Hepatocyte (in vitro differentiated cells): ENCODE results near the gene FCHSD2.
"Not testable (repeated sequence)": the region's sequence is repeated elsewhere in the genome, so short reads cannot be mapped to it uniquely, and the experiment has no call there.

Experiments used
- CTCF ChIP-seq: fragments of 200-600 bp; sonication (generic); IDR thresholded peaks from 2 replicates; pipeline ENCODE4 v1.5.1; 2016; ENCODE audit warnings: antibody characterized with exemption, mild to moderate bottlenecking; ENCODE audit not compliant: poor library complexity
- EZH2 ChIP-seq: fragments of 200-600 bp; sonication (generic); IDR thresholded peaks from 2 replicates; pipeline ENCODE4 v1.6.1; 2016; ENCODE audit warnings: antibody characterized with exemption, mild to moderate bottlenecking, borderline replicate concordance

- TF ChIP-seq EZH2, CTCF: not testable (repeated sequence)
These were observed 18.2 kb downstream of the FCHSD2 start for GRCh38 chr11:73123892-73124291.
